GM13976 (cell line): Measurements from ENCODE around the gene ROGDI.

Experiments used
- DNase-seq: peaks from one replicate; pipeline ENCODE4 v3.0.0; 2012; ENCODE audit warnings: low spot score
- CTCF ChIP-seq: IDR thresholded peaks from 2 replicates; pipeline ENCODE4 v1.5.1; 2012; ENCODE audit warnings: borderline replicate concordance, mild to moderate bottlenecking; ENCODE audit not compliant: insufficient read depth; ENCODE audit errors: extremely low read depth, missing control alignments, control extremely low read depth
- in situ Hi-C: fragments of 300-500 bp; cut with MboI; formaldehyde crosslinking; loops from one replicate; pipeline ENCODE4 v1.12.0; 2022; ENCODE audit warnings: low sequenced_read_pairs, mixed read lengths, inconsistent platforms; ENCODE audit not compliant: unreplicated experiment

ROGDI gene

GRCh38 chr16:4795181-4795827, 7.1 kb downstream of the ROGDI start, which contains the start of gene SMIM22:
SMIM22 (plus strand) TSS chr16:4795369; CDS start chr16:4795735, 366 bp downstream.
- in situ Hi-C loops: no loop called here
- DNase-seq: no peak
- TF ChIP-seq CTCF: no peak

GRCh38 chr16:4792951-4793513, 9.4 kb downstream of the ROGDI start:
- no peak for TF ChIP-seq CTCF
- DNase-seq: no peak
- in situ Hi-C loops: no loop called here

GRCh38 chr16:4790871-4791270, 11.6 kb downstream of the ROGDI start:
- no peak for DNase-seq
- TF ChIP-seq CTCF: no peak
- in situ Hi-C loops: no loop called here

GRCh38 chr16:4790261-4790660, 12.2 kb downstream of the ROGDI start:
- TF ChIP-seq CTCF: no peak
- in situ Hi-C loops: no loop called here
- DNase-seq: no peak

- DNase-seq: no peak
- no peak for TF ChIP-seq CTCF
- in situ Hi-C loops: no loop called here
Measured at GRCh38 chr16:4788910-4789309, 13.5 kb downstream of the ROGDI start.

- DNase-seq: no peak
- no peak for TF ChIP-seq CTCF
Measured at GRCh38 chr16:4788489-4788889, 13.9 kb downstream of the ROGDI start.

More at GRCh38 chr16:4788489-4788889, 13.9 kb downstream of the ROGDI start:
- in situ Hi-C loops: no loop called here
